GM12878 (cell line): ENCODE data around the gene CACTIN. TPM values are rescaled to one million over a fixed set of nuclear protein-coding genes. Genes with fewer than 3 reads are reported as not detected.
A peak's percentile ranks its signal among the peaks of the same experiment; 100 is the strongest.

Source experiments
- BCLAF1 ChIP-seq: fragments of 450-650 bp; IDR thresholded peaks from 2 replicates; pipeline ENCODE4 v1.6.1; 2017; ENCODE audit warnings: antibody characterized with exemption, mild to moderate bottlenecking, moderate library complexity
- CHD1 ChIP-seq: IDR thresholded peaks from 2 replicates; pipeline ENCODE4 v1.6.1; 2012; ENCODE audit warnings: low read depth, low read length, improper control_type of control experiment
- CHD4 ChIP-seq: fragments of 200-600 bp; sonication (generic); IDR thresholded peaks from 2 replicates; pipeline ENCODE4 v1.6.1; 2016; ENCODE audit warnings: mild to moderate bottlenecking
- CREB1 ChIP-seq: IDR thresholded peaks from 2 replicates; pipeline ENCODE4 v1.6.1; 2012; ENCODE audit warnings: low read depth, mild to moderate bottlenecking, inconsistent platforms
- IRF5 ChIP-seq: fragments of 450-650 bp; IDR thresholded peaks from 2 replicates; pipeline ENCODE4 v1.6.1; 2017; ENCODE audit warnings: borderline replicate concordance
- KDM1A ChIP-seq: fragments of 200-600 bp; sonication (generic); IDR thresholded peaks from 2 replicates; pipeline ENCODE4 v1.6.1; 2016; ENCODE audit warnings: borderline replicate concordance
- MEF2A ChIP-seq: IDR thresholded peaks from 2 replicates; pipeline ENCODE4 v1.6.1; 2011; ENCODE audit warnings: low read depth, mild to moderate bottlenecking, low read length, moderate library complexity; ENCODE audit not compliant: insufficient read depth
- PAX5 ChIP-seq: IDR thresholded peaks from 2 replicates; pipeline ENCODE4 v1.6.1; 2011; ENCODE audit warnings: low read depth, low read length, borderline replicate concordance
- PML ChIP-seq: IDR thresholded peaks from 2 replicates; pipeline ENCODE4 v1.6.1; 2012; ENCODE audit warnings: low read length, inconsistent platforms
- RELB ChIP-seq: fragments of 450-650 bp; IDR thresholded peaks from 2 replicates; pipeline ENCODE4 v1.6.1; 2017; ENCODE audit warnings: low read depth, mild to moderate bottlenecking, moderate library complexity
- SREBF1 ChIP-seq: IDR thresholded peaks from 2 replicates; pipeline ENCODE4 v1.6.1; 2012; ENCODE audit warnings: mild to moderate bottlenecking, low read length
- STAT1 ChIP-seq: fragments of 450-650 bp; conservative IDR thresholded peaks from 2 replicates; pipeline ENCODE4 v1.6.1; 2014; ENCODE audit warnings: antibody characterized with exemption, mild to moderate bottlenecking
- TAF1 ChIP-seq: IDR thresholded peaks from 2 replicates; pipeline ENCODE4 v1.6.1; 2011; ENCODE audit warnings: mild to moderate bottlenecking, low read depth, low read length, borderline replicate concordance
- TARDBP ChIP-seq: IDR thresholded peaks from 2 replicates; pipeline ENCODE4 v1.6.1; 2016; ENCODE audit warnings: borderline replicate concordance
- TCF12 ChIP-seq: IDR thresholded peaks from 2 replicates; pipeline ENCODE4 v1.6.1; 2011; ENCODE audit warnings: low read depth, mild to moderate bottlenecking, low read length
- TCF3 ChIP-seq: IDR thresholded peaks from 2 replicates; pipeline ENCODE4 v1.6.1; 2012; ENCODE audit warnings: low read depth, mild to moderate bottlenecking, low read length, borderline replicate concordance; ENCODE audit not compliant: insufficient read depth
- USF2 ChIP-seq: IDR thresholded peaks from 2 replicates; pipeline ENCODE4 v1.6.1; 2011; ENCODE audit warnings: low read depth, low read length, improper control_type of control experiment, borderline replicate concordance
- ZBED1 ChIP-seq: IDR thresholded peaks from 2 replicates; pipeline ENCODE4 v1.6.1; 2016; ENCODE audit warnings: borderline replicate concordance
- ZNF592 ChIP-seq: fragments of 450-650 bp; IDR thresholded peaks from 2 replicates; pipeline ENCODE4 v1.6.1; 2017; ENCODE audit warnings: mild to moderate bottlenecking, moderate library complexity
- polyA plus RNA-seq, 11 experiments: library from polyadenylated mRNA; depleted of rRNA in 4 of 11; unstranded in 6 of 11; stranded (reverse) in 5 of 11; fragments of >200 nt; fragmentation: Nextera tagmentation in 4 of 11; fragmentation: Illumina TruSeq in 1 of 11; extraction: Ambion mirVana in 4 of 11; extraction: Trizol in 1 of 11; gene quantifications; 1 replicate in 1 of 11; 2 replicates in 10 of 11; pipeline versions ENCODE4 v1.2.1 to v1.2.3, GENCODE V29; 2011 to 2016; ENCODE audit warnings: inconsistent platforms in 2 of 11, missing spikeins in 2 of 11, low read depth in 1 of 11
- total RNA-seq, 4 experiments: library from RNA; depleted of rRNA in 3 of 4; stranded (reverse); fragments of >200 nt in 3 of 4; fragmentation: Illumina TruSeq in 1 of 4; extraction: Trizol in 1 of 4; gene quantifications; 2 replicates each; pipeline versions ENCODE4 v1.2.1 to v1.2.3, GENCODE V29; 2013 to 2021

CACTIN gene
- total and polyA plus RNA-seq, 10 of the 15 experiments (the other 5 are each of a cell fraction or from before 2014, with no cell fraction given), result 0.40 to 31.4 (median 12.5) TPM

GRCh38 chr19:3626473-3627350 lies at the start of gene CACTIN (continued):
- TF ChIP-seq ZNF592, result peak; percentile 98
- peak; percentile 67; the same call in 1 of the 2 replicates for TF ChIP-seq CREB1
- TF ChIP-seq STAT1, result peak; percentile 99
- no peak for TF ChIP-seq USF2
- no peak for TF ChIP-seq MEF2A
- peak; percentile 54; the same call in 1 of the 2 replicates for TF ChIP-seq TAF1
- 0 out of 2 replicates have a peak, but pooled peaks have one; percentile 64 for TF ChIP-seq TARDBP
- no peak for TF ChIP-seq KDM1A
- no peak for TF ChIP-seq CHD1
- TF ChIP-seq IRF5, result peak; percentile 100
- TF ChIP-seq RELB, result peak; percentile 100
- TF ChIP-seq ZBED1, result no peak
- TF ChIP-seq PML, result peak; percentile 67; the same call in 1 of the 2 replicates
- TF ChIP-seq SREBF1, result peak; percentile 39; the same call in 1 of the 2 replicates
- peak; percentile 37; the same call in 1 of the 2 replicates for TF ChIP-seq TCF12
- TF ChIP-seq TCF3, result peak; percentile 78
- TF ChIP-seq BCLAF1, result no peak
- peak; percentile 78 for TF ChIP-seq PAX5
- no peak for TF ChIP-seq CHD4
